Measurements from ENCODE around the gene SETBP1. TPM values are rescaled to one million over a fixed set of nuclear protein-coding genes. Genes with fewer than 3 reads are reported as not detected.

Gene SETBP1
- total RNA-seq, 1 donor from 2014 or later = 39.5 TPM

- no peak for DNase-seq
- intact Hi-C loops (cut with DNase I) = no loop called here
- Histone ChIP-seq H3K4me1 (no peaks in the 10 kb centered on the region), H3K27me3 (no peaks in the 10 kb centered on the region), H3K4me3 (no peak overlapping the region), H3K9me3 (no peaks in the 10 kb centered on the region), H3K27ac (no peak overlapping the region), H3K36me3 (no peaks in the 10 kb centered on the region)
- no peak for TF ChIP-seq CTCF (IDR thresholded peaks at IDR 0.05)
- no peak for ATAC-seq
These were observed 317.7 kb downstream of the SETBP1 start for GRCh38 chr18:44998360-44998759.

- ATAC-seq (no peak), DNase-seq (no peak)
- Histone ChIP-seq H3K4me3 (no peak overlapping the region), H3K36me3 (no peaks in the 10 kb centered on the region), H3K9me3 (no peaks in the 10 kb centered on the region), H3K27me3 (no peaks in the 10 kb centered on the region), H3K4me1 (no peaks in the 10 kb centered on the region), H3K27ac (no peak overlapping the region)
- TF ChIP-seq CTCF (IDR thresholded peaks at IDR 0.05) = no peak
- intact Hi-C loops (cut with DNase I) = no loop called here
These were observed 323.9 kb downstream of the SETBP1 start for GRCh38 chr18:45004546-45005080.

GRCh38 chr18:45006934-45007333, 326.2 kb downstream of the SETBP1 start:
- no peaks in the 10 kb centered on the region for H3K4me1 ChIP-seq
- intact Hi-C loops (cut with DNase I) = no loop called here
- H3K9me3 ChIP-seq = no peaks in the 10 kb centered on the region
- H3K27me3 ChIP-seq = no peaks in the 10 kb centered on the region
- H3K4me3 ChIP-seq = no peak overlapping the region
- H3K27ac ChIP-seq = no peak overlapping the region
- no peak for TF ChIP-seq CTCF (IDR thresholded peaks at IDR 0.05)
- ATAC-seq = no peak
- no peaks in the 10 kb centered on the region for H3K36me3 ChIP-seq
- DNase-seq = no peak

GRCh38 chr18:45007531-45007930, 326.8 kb downstream of the SETBP1 start:
- H3K4me3 ChIP-seq = no peak overlapping the region
- intact Hi-C loops (cut with DNase I) = no loop called here
- TF ChIP-seq CTCF (IDR thresholded peaks at IDR 0.05) = no peak
- no peaks in the 10 kb centered on the region for H3K9me3 ChIP-seq
- H3K4me1 ChIP-seq = no peaks in the 10 kb centered on the region
- DNase-seq (no peak), ATAC-seq (no peak)
- H3K27me3 ChIP-seq = no peaks in the 10 kb centered on the region
- no peaks in the 10 kb centered on the region for H3K36me3 ChIP-seq
- H3K27ac ChIP-seq = no peak overlapping the region

- Histone ChIP-seq H3K27me3 (no peaks in the 10 kb centered on the region), H3K4me3 (no peak overlapping the region), H3K27ac (no peak overlapping the region), H3K9me3 (no peaks in the 10 kb centered on the region), H3K36me3 (no peaks in the 10 kb centered on the region), H3K4me1 (peaks cover 5% of the 10 kb centered on the region)
- no peak for ATAC-seq
- intact Hi-C loops (cut with DNase I) = no loop called here
- no peak for DNase-seq
- TF ChIP-seq CTCF (IDR thresholded peaks at IDR 0.05) = no peak
These were observed 328.2 kb downstream of the SETBP1 start for GRCh38 chr18:45008694-45009413.
